Neural progenitor cell (in vitro differentiated cells): ENCODE data around the gene TEKTIP1.
A peak's percentile ranks its signal among the peaks of the same experiment; 100 is the strongest.

Experiments used
- CTCF ChIP-seq: fragments of 200-600 bp; sonication (generic); IDR thresholded peaks from 2 replicates; pipeline ENCODE4 v1.5.1; 2017; ENCODE audit warnings: antibody characterized with exemption, mild to moderate bottlenecking
- EZH2 ChIP-seq: fragments of 200-600 bp; sonication (generic); IDR thresholded peaks from 2 replicates; pipeline ENCODE4 v1.6.1; 2017; ENCODE audit warnings: antibody characterized with exemption, mild to moderate bottlenecking, moderate library complexity

GRCh38 chr19:3586127-3586626, 47.2 kb downstream of the TEKTIP1 start:
- TF ChIP-seq CTCF = peak; percentile 76
- TF ChIP-seq EZH2 = no peak
